ENCODE data around the gene BCAP31.
"Not testable (repeated sequence)": the region's sequence is repeated elsewhere in the genome, so short reads cannot be mapped to it uniquely, and the experiment has no call there.

The BCAP31 gene

GRCh38 chrX:153765138-153766079 is 41.2 kb upstream of the BCAP31 start:
- DNase-seq (ENCODE audit: low spot score in 2 of 2) = no peak
- H3K4me3 Mint-ChIP-seq = peak overlapping the region; percentile 29
- H3K36me3 Mint-ChIP-seq = no peaks in the 10 kb centered on the region
- no peak for ATAC-seq
- H3K4me1 Mint-ChIP-seq = peaks cover 7% of the 10 kb centered on the region
- H3K9me3 Mint-ChIP-seq = no peaks in the 10 kb centered on the region
- H3K27ac Mint-ChIP-seq = no peak overlapping the region

GRCh38 chrX:153764786-153765137 is 40.6 kb upstream of the BCAP31 start:
- ATAC-seq (no peak), DNase-seq (ENCODE audit: low spot score in 2 of 2) (no peak)
- peaks cover 7% of the 10 kb centered on the region for H3K4me1 Mint-ChIP-seq
- H3K27ac Mint-ChIP-seq = no peak overlapping the region
- no peak overlapping the region for H3K4me3 Mint-ChIP-seq
- H3K36me3 Mint-ChIP-seq = no peaks in the 10 kb centered on the region
- no peaks in the 10 kb centered on the region for H3K9me3 Mint-ChIP-seq

GRCh38 chrX:153763989-153764755 is 40.0 kb upstream of the BCAP31 start, which contains the start of gene PLXNB3:
TSS of gene PLXNB3 (plus strand) at chrX:153764249. CDS start at chrX:153765536, 1,287 bp downstream.
- ATAC-seq = peak; percentile 92
- H3K9me3 Mint-ChIP-seq = no peaks in the 10 kb centered on the region
- H3K4me1 Mint-ChIP-seq = peaks cover 7% of the 10 kb centered on the region
- peak; percentile 62 to 82 for DNase-seq (ENCODE audit: low spot score in 2 of 2)
- no peaks in the 10 kb centered on the region for H3K36me3 Mint-ChIP-seq
- peak within 1 kb of the TSS; percentile 32 for H3K4me3 Mint-ChIP-seq
- H3K27ac Mint-ChIP-seq = no peak within 1 kb of the TSS

- H3K4me3 Mint-ChIP-seq = peak overlapping the region; percentile 32
- ATAC-seq (peak; percentile 4), DNase-seq (ENCODE audit: low spot score in 2 of 2) (no peak)
- H3K9me3 Mint-ChIP-seq = no peaks in the 10 kb centered on the region
- H3K4me1 Mint-ChIP-seq = peaks cover 7% of the 10 kb centered on the region
- H3K36me3 Mint-ChIP-seq = no peaks in the 10 kb centered on the region
- no peak overlapping the region for H3K27ac Mint-ChIP-seq
Measured at GRCh38 chrX:153763298-153763932, 39.2 kb upstream of the BCAP31 start.

- ATAC-seq (no peak), DNase-seq (ENCODE audit: low spot score in 2 of 2) (no peak)
- H3K4me3 Mint-ChIP-seq = no peak overlapping the region
- no peaks in the 10 kb centered on the region for H3K9me3 Mint-ChIP-seq
- H3K36me3 Mint-ChIP-seq = no peaks in the 10 kb centered on the region
- H3K4me1 Mint-ChIP-seq = peaks cover 7% of the 10 kb centered on the region
- H3K27ac Mint-ChIP-seq = no peak overlapping the region
Measured at GRCh38 chrX:153762626-153763173, 38.5 kb upstream of the BCAP31 start.

- ATAC-seq = no peak
Measured at GRCh38 chrX:153761863-153762262, 37.7 kb upstream of the BCAP31 start.

GRCh38 chrX:153755136-153755535 is 30.9 kb upstream of the BCAP31 start:
- DNase-seq (ENCODE audit: low spot score in 2 of 2) = no peak
- H3K36me3 Mint-ChIP-seq = no peaks in the 10 kb centered on the region
- H3K27ac Mint-ChIP-seq = no peak overlapping the region
- H3K4me3 Mint-ChIP-seq = no peak overlapping the region
- no peaks in the 10 kb centered on the region for H3K9me3 Mint-ChIP-seq
- ATAC-seq = no peak
- H3K4me1 Mint-ChIP-seq = no peaks in the 10 kb centered on the region

More at GRCh38 chrX:153761863-153762262, 37.7 kb upstream of the BCAP31 start:
- DNase-seq (ENCODE audit: low spot score in 2 of 2) = no peak
- Mint-ChIP-seq H3K4me3 (no peak overlapping the region), H3K4me1 (peaks cover 7% of the 10 kb centered on the region), H3K36me3 (no peaks in the 10 kb centered on the region), H3K9me3 (no peaks in the 10 kb centered on the region), H3K27ac (no peak overlapping the region)

GRCh38 chrX:153750127-153750774 is 26.1 kb upstream of the BCAP31 start:
- Mint-ChIP-seq H3K36me3 (no peaks in the 10 kb centered on the region), H3K4me1 (no peaks in the 10 kb centered on the region), H3K27ac (no peak overlapping the region), H3K9me3 (no peaks in the 10 kb centered on the region), H3K4me3 (no peak overlapping the region)
- no peak for DNase-seq (ENCODE audit: low spot score in 2 of 2)
- ATAC-seq = no peak

GRCh38 chrX:153749017-153749416 is 24.8 kb upstream of the BCAP31 start:
- H3K4me3 Mint-ChIP-seq; H3K9me3 Mint-ChIP-seq; ATAC-seq; H3K36me3 Mint-ChIP-seq; H3K4me1 Mint-ChIP-seq; H3K27ac Mint-ChIP-seq; DNase-seq (ENCODE audit: low spot score in 2 of 2): not testable (repeated sequence)

GRCh38 chrX:153746991-153747390 is 22.8 kb upstream of the BCAP31 start:
- not testable (repeated sequence) for H3K4me3 Mint-ChIP-seq; DNase-seq (ENCODE audit: low spot score in 2 of 2); H3K9me3 Mint-ChIP-seq; H3K4me1 Mint-ChIP-seq; H3K36me3 Mint-ChIP-seq; H3K27ac Mint-ChIP-seq; ATAC-seq

GRCh38 chrX:153746359-153746758 is 22.2 kb upstream of the BCAP31 start:
- ATAC-seq (no peak), DNase-seq (ENCODE audit: low spot score in 2 of 2) (no peak)
- H3K9me3 Mint-ChIP-seq = no peaks in the 10 kb centered on the region
- no peak overlapping the region for H3K27ac Mint-ChIP-seq
- no peaks in the 10 kb centered on the region for H3K36me3 Mint-ChIP-seq
- no peaks in the 10 kb centered on the region for H3K4me1 Mint-ChIP-seq
- no peak overlapping the region for H3K4me3 Mint-ChIP-seq

- not testable (repeated sequence) for H3K4me3 Mint-ChIP-seq; H3K4me1 Mint-ChIP-seq; ATAC-seq; DNase-seq (ENCODE audit: low spot score in 2 of 2); H3K27ac Mint-ChIP-seq; H3K9me3 Mint-ChIP-seq; H3K36me3 Mint-ChIP-seq
Measured at GRCh38 chrX:153745067-153745433, 20.9 kb upstream of the BCAP31 start.

GRCh38 chrX:153744210-153745066 is 20.3 kb upstream of the BCAP31 start:
- Mint-ChIP-seq H3K36me3 (no peaks in the 10 kb centered on the region), H3K4me1 (peaks cover 7% of the 10 kb centered on the region), H3K27ac (no peak overlapping the region), H3K9me3 (no peaks in the 10 kb centered on the region), H3K4me3 (no peak overlapping the region)
- ATAC-seq (no peak), DNase-seq (ENCODE audit: low spot score in 2 of 2) (no peak)
